Measurements from ENCODE around the gene POLR1G. TPM values are rescaled to one million over a fixed set of nuclear protein-coding genes. Genes with fewer than 3 reads are reported as not detected.
A peak's percentile ranks its signal among the peaks of the same experiment; 100 is the strongest.

The POLR1G gene
- total and polyA plus RNA-seq, 9 of the 15 experiments (the other 6 are each of a cell fraction or from before 2014, with no cell fraction given) = 3.0 to 50.1 (median 27.4) TPM

- TF ChIP-seq GATAD2B (IDR thresholded peaks at IDR 0.05; ENCODE audit: borderline replicate concordance) (peak; percentile 97), TAF9B (IDR thresholded peaks at IDR 0.05; ENCODE audit: partially characterized antibody) (no peak), POLR2AphosphoS5 (IDR thresholded peaks at IDR 0.05; ENCODE audit: control insufficient read depth, insufficient read depth, low read depth, low read length) (peak; percentile 73), BHLHE40 (IDR thresholded peaks at IDR 0.05; ENCODE audit: low read length) (no peak), JUNB (CRISPR knock-in tag; conservative IDR thresholded peaks at IDR 0.05) (no peak), TRIM28 (IDR thresholded peaks at IDR 0.05) (no peak), USF1 (CRISPR knock-in tag; IDR thresholded peaks at IDR 0.05) (no peak), ZNF277 (CRISPR knock-in tag; IDR thresholded peaks at IDR 0.05; ENCODE audit: borderline replicate concordance) (no peak), EP400 (IDR thresholded peaks at IDR 0.05) (no peak), PRDM10 (IDR thresholded peaks at IDR 0.05; ENCODE audit: partially characterized antibody) (peak; percentile 90), AFF1 (IDR thresholded peaks at IDR 0.05; ENCODE audit: low read depth in 1 of 2, partially characterized antibody in 2 of 2) (peak in 1 of 2 experiments; percentile 37), MXI1 (IDR thresholded peaks at IDR 0.05; ENCODE audit: low read depth, low read length) (no peak), HNRNPH1 (optimal IDR thresholded peaks at IDR 0.05; ENCODE audit: low read depth, low read length) (no peak), IRF2 (CRISPR knock-in tag; IDR thresholded peaks at IDR 0.05) (no peak), PTRF (tag; IDR thresholded peaks at IDR 0.05) (no peak)
Observed at GRCh38 chr19:45443462-45444317, 37.2 kb downstream of the POLR1G start (continued).

Measured in K562 (cell line).